Progenitor cell of endocrine pancreas (in vitro differentiated cells): Measurements from ENCODE around the gene C12orf56. TPM values are rescaled to one million over a fixed set of nuclear protein-coding genes. Genes with fewer than 3 reads are reported as not detected.

Source experiments
- DNase-seq: peaks from one replicate; pipeline ENCODE4 v3.0.0; 2021; ENCODE audit warnings: low spot score; ENCODE audit not compliant: unreplicated experiment
- H3K27ac Mint-ChIP-seq: 2 replicates; pipeline ENCODE4 v1.8.0; 2021; ENCODE audit warnings: mild to moderate bottlenecking, moderate library complexity, mixed read lengths
- H3K27me3 Mint-ChIP-seq: 2 replicates; pipeline ENCODE4 v1.8.0; 2021; ENCODE audit warnings: mixed read lengths
- H3K36me3 Mint-ChIP-seq: 2 replicates; pipeline ENCODE4 v1.8.0; 2022; ENCODE audit warnings: mixed read lengths; ENCODE audit not compliant: insufficient read depth
- H3K4me1 Mint-ChIP-seq: 2 replicates; pipeline ENCODE4 v1.8.0; 2021; ENCODE audit warnings: low read depth, mixed read lengths
- H3K4me3 Mint-ChIP-seq: 2 replicates; pipeline ENCODE4 v1.8.0; 2021; ENCODE audit warnings: low read depth, mild to moderate bottlenecking, moderate library complexity, mixed read lengths
- H3K9me3 Mint-ChIP-seq: 2 replicates; pipeline ENCODE4 v1.8.0; 2021; ENCODE audit warnings: low read depth, mixed read lengths
- CTCF ChIP-seq: fragments of 200-600 bp; sonication (generic); IDR thresholded peaks from one replicate; pipeline ENCODE4 v1.5.0; 2021; ENCODE audit warnings: antibody characterized with exemption, mild to moderate bottlenecking; ENCODE audit not compliant: unreplicated experiment
- total RNA-seq: library from RNA; stranded (reverse); gene quantifications from 2 replicates; pipeline ENCODE4 v1.2.1, GENCODE V29; 2021

C12orf56 gene
- total RNA-seq, 1 donor from 2014 or later, result 0.84 TPM

GRCh38 chr12:64261813-64262212 lies 128.7 kb downstream of the C12orf56 start:
- peaks cover 3% of the 10 kb centered on the region for H3K27me3 Mint-ChIP-seq
- H3K36me3 Mint-ChIP-seq, result no peaks in the 10 kb centered on the region
- H3K4me3 Mint-ChIP-seq, result no peak overlapping the region
- DNase-seq, result no peak
- no peak for TF ChIP-seq CTCF
- no peak overlapping the region for H3K27ac Mint-ChIP-seq
- no peaks in the 10 kb centered on the region for H3K9me3 Mint-ChIP-seq
- peaks cover 7% of the 10 kb centered on the region for H3K4me1 Mint-ChIP-seq

DNA sequence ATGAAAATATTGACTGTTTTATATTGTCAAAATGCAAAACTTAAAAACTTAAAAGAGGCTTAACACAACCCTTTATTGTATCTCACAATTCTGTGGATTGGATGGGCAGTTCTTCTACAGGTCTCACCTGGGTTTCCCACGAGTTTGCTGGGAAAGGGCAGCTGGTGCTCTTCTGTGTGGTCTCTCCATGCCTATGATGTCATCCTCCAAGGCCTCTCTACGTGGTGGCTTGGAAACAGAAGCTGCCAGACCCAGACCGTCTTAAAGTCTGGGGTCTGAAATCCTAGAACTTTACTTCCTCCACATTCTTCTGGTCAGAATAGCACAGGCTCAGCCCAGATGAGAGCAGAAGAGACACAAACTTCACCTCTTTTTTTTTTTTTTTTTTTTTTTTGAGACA lies 132.0 kb downstream of the C12orf56 start:
- DNase-seq, result no peak
- Mint-ChIP-seq H3K4me1 (peaks cover 2% of the 10 kb centered on the region), H3K27ac (no peak overlapping the region), H3K9me3 (no peaks in the 10 kb centered on the region), H3K4me3 (no peak overlapping the region), H3K27me3 (no peaks in the 10 kb centered on the region), H3K36me3 (no peaks in the 10 kb centered on the region)
- TF ChIP-seq CTCF, result no peak

DNA sequence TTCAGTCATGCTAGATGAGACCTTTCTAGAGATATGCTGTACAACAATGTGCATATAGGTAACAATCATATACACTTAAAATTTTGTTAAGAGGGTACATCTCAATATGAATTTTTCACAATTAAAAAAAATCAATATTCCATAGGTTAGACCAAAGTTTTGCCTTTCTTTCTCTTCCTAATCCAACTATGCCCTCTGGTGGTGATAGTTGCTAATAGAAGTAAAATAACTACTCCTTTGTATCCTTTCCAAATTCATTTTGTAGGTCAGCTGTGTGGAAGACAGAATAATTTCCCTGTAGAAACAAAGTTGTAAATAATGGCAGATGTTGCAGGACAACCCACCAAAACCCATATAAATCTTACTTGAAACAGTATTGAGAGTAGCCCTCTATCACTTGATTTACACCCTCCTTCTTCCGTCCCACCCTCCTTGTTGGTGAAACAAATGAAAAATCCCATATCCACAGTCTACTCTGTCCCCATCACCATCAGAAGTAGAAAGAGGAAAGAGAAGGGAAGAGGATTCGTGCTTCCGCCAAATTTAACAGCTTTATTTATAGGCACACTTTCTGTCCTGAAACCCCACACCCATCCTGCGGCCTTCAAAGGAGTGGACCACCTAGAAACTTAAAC lies 134.3 kb downstream of the C12orf56 start:
- H3K4me3 Mint-ChIP-seq, result no peak overlapping the region
- H3K9me3 Mint-ChIP-seq, result no peaks in the 10 kb centered on the region
- H3K36me3 Mint-ChIP-seq, result no peaks in the 10 kb centered on the region
- H3K4me1 Mint-ChIP-seq, result peaks cover 2% of the 10 kb centered on the region
- DNase-seq, result no peak
- no peaks in the 10 kb centered on the region for H3K27me3 Mint-ChIP-seq
- TF ChIP-seq CTCF, result peak; percentile 82
- H3K27ac Mint-ChIP-seq, result no peak overlapping the region

DNA sequence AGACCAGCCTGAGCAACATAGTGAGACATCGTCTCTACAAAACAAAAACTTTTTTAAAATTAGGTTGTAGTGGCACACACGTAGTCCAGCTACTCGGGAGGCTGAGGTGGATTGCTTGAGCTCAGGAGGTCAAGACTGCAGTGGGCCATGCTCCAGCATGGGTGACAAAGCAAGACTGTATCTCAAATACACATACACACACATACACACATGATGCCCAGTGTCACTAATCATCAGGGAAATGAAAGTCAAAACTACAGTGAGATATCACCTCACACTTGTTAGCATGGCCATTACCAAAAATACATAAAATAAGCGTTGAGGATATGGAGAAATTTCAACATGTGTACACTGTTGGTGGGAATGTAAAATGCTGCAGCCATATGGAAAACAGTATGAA lies 135.3 kb downstream of the C12orf56 start:
- peaks cover 2% of the 10 kb centered on the region for H3K4me1 Mint-ChIP-seq
- no peaks in the 10 kb centered on the region for H3K36me3 Mint-ChIP-seq
- H3K27me3 Mint-ChIP-seq, result no peaks in the 10 kb centered on the region
- H3K27ac Mint-ChIP-seq, result no peak overlapping the region
- TF ChIP-seq CTCF, result no peak
- H3K4me3 Mint-ChIP-seq, result no peak overlapping the region
- no peak for DNase-seq
- H3K9me3 Mint-ChIP-seq, result no peaks in the 10 kb centered on the region

DNA sequence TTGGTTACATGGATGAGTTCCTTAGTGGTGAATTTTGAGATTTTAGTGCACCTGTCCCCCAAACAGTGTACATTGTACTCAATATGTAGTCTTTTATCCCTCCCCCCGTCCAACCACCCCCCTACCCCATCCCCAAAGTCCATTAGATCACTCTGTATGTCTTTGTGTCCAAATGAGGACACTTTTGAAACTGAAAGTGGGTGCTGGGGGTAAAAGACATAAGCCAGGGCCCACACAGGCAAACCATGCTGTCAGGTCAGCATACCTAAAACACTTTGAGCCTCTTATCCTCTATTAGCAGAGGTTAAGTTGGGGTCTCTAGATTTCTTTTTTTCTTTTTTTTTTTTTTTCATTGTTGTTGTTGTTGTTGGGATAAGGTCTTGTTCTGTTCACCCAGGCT lies 137.2 kb downstream of the C12orf56 start:
- Mint-ChIP-seq H3K36me3 (no peaks in the 10 kb centered on the region), H3K4me3 (no peak overlapping the region), H3K27me3 (no peaks in the 10 kb centered on the region), H3K27ac (no peak overlapping the region), H3K4me1 (peaks cover 2% of the 10 kb centered on the region), H3K9me3 (no peaks in the 10 kb centered on the region)
- DNase-seq, result no peak
- TF ChIP-seq CTCF, result no peak
